ENCODE results near the gene REEP6. TPM values are rescaled to one million over a fixed set of nuclear protein-coding genes. Genes with fewer than 3 reads are reported as not detected.

Gene REEP6
- total RNA-seq, 4 donors from 2014 or later: 1.1 to 2.3 (median 1.5) TPM

GRCh38 chr19:1472231-1473084, 18.5 kb upstream of the REEP6 start:
- intact Hi-C loops (cut with DNase I; ENCODE audit: low total_unique reads): no loop called here
- peaks cover 54 to 60% (median 56%) of the 10 kb centered on the region in 3 donors for H3K27me3 ChIP-seq

DNA sequence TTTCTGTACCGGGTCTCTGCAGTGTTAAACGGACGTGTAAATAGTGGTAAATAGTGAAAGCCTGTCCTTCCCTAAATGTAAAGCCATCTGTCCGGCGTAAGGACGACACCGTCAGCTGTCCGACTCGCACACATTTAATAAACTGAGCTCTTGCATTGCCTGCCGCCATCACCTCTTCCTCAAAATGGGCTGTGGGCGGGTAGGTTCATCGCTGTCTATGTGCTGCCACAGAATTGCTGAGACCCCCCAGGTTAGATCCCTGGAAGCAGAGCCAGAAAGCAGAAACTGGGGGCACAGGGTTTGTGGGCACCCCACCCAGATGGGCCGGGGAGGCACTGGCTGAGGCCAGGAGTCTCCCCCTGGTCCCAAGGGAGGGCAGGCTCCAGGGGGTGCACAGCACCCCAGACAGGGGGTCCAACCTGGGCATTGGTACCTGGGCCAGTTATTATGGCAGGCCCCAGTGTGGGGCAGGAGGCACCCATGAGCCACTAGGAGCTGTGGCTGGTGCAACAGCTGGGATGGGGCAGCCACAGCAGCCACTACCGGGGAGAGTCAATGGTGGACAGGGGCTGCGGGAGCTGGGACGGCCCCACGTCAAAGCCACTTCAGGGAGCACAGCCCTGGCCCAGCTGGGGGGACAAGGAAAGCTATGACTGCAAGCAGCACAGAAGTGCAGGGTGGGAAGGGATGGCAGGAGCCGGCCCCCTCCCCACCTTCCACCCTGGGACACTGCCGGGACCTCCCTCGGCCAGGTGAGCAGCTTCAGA, 17.7 kb upstream of the REEP6 start:
- TF ChIP-seq POLR2A (IDR thresholded peaks at IDR 0.05) (no peak), CTCF (IDR thresholded peaks at IDR 0.05 in 4 of 5, conservative IDR thresholded peaks at IDR 0.05 in 1 of 5) (no peak)
- peaks cover 17 to 48% of the 10 kb centered on the region in 2 donors for H3K4me1 ChIP-seq
- H3K4me3 ChIP-seq: no peak overlapping the region
- H3K27ac ChIP-seq: no peak overlapping the region
- H3K27me3 ChIP-seq: peaks cover 48 to 52% (median 48%) of the 10 kb centered on the region in 3 donors
- ATAC-seq (no peak), DNase-seq (no peak)
- no peaks in the 10 kb centered on the region for H3K9me3 ChIP-seq
- intact Hi-C loops (cut with DNase I; ENCODE audit: low total_unique reads): no loop called here
- H3K36me3 ChIP-seq: no peaks in the 10 kb centered on the region
- in situ Hi-C loops (cut with MboI; ENCODE audit: low sequenced_read_pairs in 4 of 4): no loop called here

More at GRCh38 chr19:1472231-1473084, 18.5 kb upstream of the REEP6 start:
- ATAC-seq (no peak), DNase-seq (no peak)
- Histone ChIP-seq H3K4me3 (no peak overlapping the region), H3K4me1 (peaks cover 11 to 46% of the 10 kb centered on the region in 2 donors), H3K36me3 (no peaks in the 10 kb centered on the region), H3K9me3 (no peaks in the 10 kb centered on the region), H3K27ac (no peak overlapping the region)
- in situ Hi-C loops (cut with MboI; ENCODE audit: low sequenced_read_pairs in 4 of 4): no loop called here
- TF ChIP-seq CTCF (IDR thresholded peaks at IDR 0.05 in 4 of 5, conservative IDR thresholded peaks at IDR 0.05 in 1 of 5) (no peak), POLR2A (IDR thresholded peaks at IDR 0.05) (no peak)

GRCh38 chr19:1474011-1474764, 16.8 kb upstream of the REEP6 start:
- H3K27ac ChIP-seq: no peak overlapping the region
- TF ChIP-seq POLR2A (IDR thresholded peaks at IDR 0.05): no peak
- TF ChIP-seq CTCF (IDR thresholded peaks at IDR 0.05 in 4 of 5, conservative IDR thresholded peaks at IDR 0.05 in 1 of 5): no peak
- DNase-seq (no peak), ATAC-seq (no peak)
- no peaks in the 10 kb centered on the region for H3K36me3 ChIP-seq
- H3K27me3 ChIP-seq: peaks cover 42 to 46% (median 43%) of the 10 kb centered on the region in 3 donors
- in situ Hi-C loops (cut with MboI; ENCODE audit: low sequenced_read_pairs in 4 of 4) (no loop called here), intact Hi-C loops (cut with DNase I; ENCODE audit: low total_unique reads) (no loop called here)
- H3K9me3 ChIP-seq: no peaks in the 10 kb centered on the region
- H3K4me1 ChIP-seq: peaks cover 20 to 47% of the 10 kb centered on the region in 2 donors
- H3K4me3 ChIP-seq: no peak overlapping the region

GRCh38 chr19:1474765-1475351, 16.1 kb upstream of the REEP6 start:
- peaks cover 39 to 42% (median 40%) of the 10 kb centered on the region in 3 donors for H3K27me3 ChIP-seq
- in situ Hi-C loops (cut with MboI; ENCODE audit: low sequenced_read_pairs in 4 of 4): no loop called here

More at GRCh38 chr19:1474765-1475351, 16.1 kb upstream of the REEP6 start:
- ATAC-seq: no peak
- Histone ChIP-seq H3K4me1 (peaks cover 20 to 48% of the 10 kb centered on the region in 2 donors), H3K27ac (no peak overlapping the region), H3K4me3 (no peak overlapping the region), H3K9me3 (no peaks in the 10 kb centered on the region), H3K36me3 (no peaks in the 10 kb centered on the region)
- intact Hi-C loops (cut with DNase I; ENCODE audit: low total_unique reads): no loop called here
- no peak for DNase-seq
- TF ChIP-seq POLR2A (IDR thresholded peaks at IDR 0.05) (no peak), CTCF (IDR thresholded peaks at IDR 0.05 in 4 of 5, conservative IDR thresholded peaks at IDR 0.05 in 1 of 5) (no peak)
